ENCODE results near the gene KRTAP12-2.
"Not testable (repeated sequence)": the region's sequence is repeated elsewhere in the genome, so short reads cannot be mapped to it uniquely, and the experiment has no call there.

Gene KRTAP12-2

DNA sequence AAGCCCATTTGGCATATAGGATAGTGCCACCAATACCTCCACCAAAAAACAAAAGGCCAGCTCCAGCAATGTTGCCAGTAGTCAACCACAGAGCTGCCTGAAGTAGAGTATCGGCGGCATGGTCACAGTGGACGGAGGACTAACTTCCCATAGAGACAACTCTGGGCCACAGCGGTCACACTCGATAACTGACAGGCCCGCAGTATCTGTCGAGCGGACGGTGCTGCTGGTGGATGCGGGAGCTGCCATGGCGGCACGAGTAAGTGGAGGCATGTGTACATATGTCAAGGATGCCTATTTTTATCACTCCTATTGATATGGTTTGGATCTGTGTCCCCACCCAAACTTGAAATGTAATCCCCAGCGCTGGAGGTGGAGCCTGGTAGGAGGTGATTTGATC lies 11.2 kb upstream of the KRTAP12-2 start:
- H3K4me3 ChIP-seq (ENCODE audit: low read length), result no peak overlapping the region
- TF ChIP-seq, protein P1, sequence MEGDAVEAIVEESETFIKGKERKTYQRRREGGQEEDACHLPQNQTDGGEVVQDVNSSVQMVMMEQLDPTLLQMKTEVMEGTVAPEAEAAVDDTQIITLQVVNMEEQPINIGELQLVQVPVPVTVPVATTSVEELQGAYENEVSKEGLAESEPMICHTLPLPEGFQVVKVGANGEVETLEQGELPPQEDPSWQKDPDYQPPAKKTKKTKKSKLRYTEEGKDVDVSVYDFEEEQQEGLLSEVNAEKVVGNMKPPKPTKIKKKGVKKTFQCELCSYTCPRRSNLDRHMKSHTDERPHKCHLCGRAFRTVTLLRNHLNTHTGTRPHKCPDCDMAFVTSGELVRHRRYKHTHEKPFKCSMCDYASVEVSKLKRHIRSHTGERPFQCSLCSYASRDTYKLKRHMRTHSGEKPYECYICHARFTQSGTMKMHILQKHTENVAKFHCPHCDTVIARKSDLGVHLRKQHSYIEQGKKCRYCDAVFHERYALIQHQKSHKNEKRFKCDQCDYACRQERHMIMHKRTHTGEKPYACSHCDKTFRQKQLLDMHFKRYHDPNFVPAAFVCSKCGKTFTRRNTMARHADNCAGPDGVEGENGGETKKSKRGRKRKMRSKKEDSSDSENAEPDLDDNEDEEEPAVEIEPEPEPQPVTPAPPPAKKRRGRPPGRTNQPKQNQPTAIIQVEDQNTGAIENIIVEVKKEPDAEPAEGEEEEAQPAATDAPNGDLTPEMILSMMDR (conservative IDR thresholded peaks at IDR 0.05; ENCODE audit: low read depth, low read length), result no peak
- DNase-seq (ENCODE audit: low read depth), result no peak

GRCh38 chr21:44671911-44672310 lies 5.2 kb upstream of the KRTAP12-2 start:
- TF ChIP-seq, protein P1 (conservative IDR thresholded peaks at IDR 0.05; ENCODE audit: low read depth, low read length), result no peak
- no peak for DNase-seq (ENCODE audit: low read depth)
- H3K4me3 ChIP-seq (ENCODE audit: low read length), result no peak overlapping the region

GRCh38 chr21:44670642-44671432 lies 4.1 kb upstream of the KRTAP12-2 start:
- DNase-seq (ENCODE audit: low read depth), result no peak
- no peak overlapping the region for H3K4me3 ChIP-seq (ENCODE audit: low read length)
- TF ChIP-seq, protein P1 (conservative IDR thresholded peaks at IDR 0.05; ENCODE audit: low read depth, low read length), result no peak

- TF ChIP-seq, protein P1 (conservative IDR thresholded peaks at IDR 0.05; ENCODE audit: low read depth, low read length), result no peak
- no peak for DNase-seq (ENCODE audit: low read depth)
- H3K4me3 ChIP-seq (ENCODE audit: low read length), result no peak overlapping the region
Measured at GRCh38 chr21:44667612-44668011, 885 bp upstream of the KRTAP12-2 start.

GRCh38 chr21:44664691-44665090 lies 2.0 kb downstream of the KRTAP12-2 start:
- DNase-seq (ENCODE audit: low read depth), result no peak
- TF ChIP-seq, protein P1 (conservative IDR thresholded peaks at IDR 0.05; ENCODE audit: low read depth, low read length), result no peak
- no peak overlapping the region for H3K4me3 ChIP-seq (ENCODE audit: low read length)

- DNase-seq (ENCODE audit: low read depth); H3K4me3 ChIP-seq (ENCODE audit: low read length): not testable (repeated sequence)
Measured at GRCh38 chr21:44661567-44661966, 5.2 kb downstream of the KRTAP12-2 start.

DNA sequence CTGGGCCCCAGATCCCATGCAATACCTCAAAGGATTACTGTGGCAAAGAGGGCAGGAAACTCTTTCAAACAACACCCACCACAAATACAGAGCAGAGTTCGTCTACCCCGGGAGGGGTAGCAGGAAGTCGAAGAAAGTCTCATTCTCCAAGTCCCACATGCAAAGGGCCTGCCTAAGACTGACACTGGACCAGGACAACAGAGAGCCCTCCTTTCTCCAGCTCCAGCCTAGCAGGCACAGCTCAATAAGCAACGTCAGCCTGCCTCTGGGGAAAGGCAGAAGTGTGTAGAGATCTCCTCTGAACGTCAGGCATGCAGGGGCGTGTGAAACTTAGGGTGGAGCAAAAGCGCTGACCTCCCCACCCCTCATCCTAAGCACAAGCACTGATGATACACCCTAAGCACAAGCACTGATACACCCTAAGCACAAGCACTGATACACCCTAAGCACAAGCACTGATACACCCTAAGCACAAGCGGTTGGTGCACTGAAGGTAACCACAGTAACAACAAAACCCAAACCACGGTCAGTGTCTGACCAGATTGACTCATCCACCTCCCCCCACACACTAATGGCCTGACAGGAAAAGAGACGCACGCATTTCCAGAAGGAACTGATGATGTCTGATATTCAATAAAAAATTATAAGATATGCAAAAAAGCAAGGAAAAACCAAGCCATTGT lies 7.7 kb downstream of the KRTAP12-2 start:
- TF ChIP-seq, protein P1 (conservative IDR thresholded peaks at IDR 0.05; ENCODE audit: low read depth, low read length), result no peak
- no peak for DNase-seq (ENCODE audit: low read depth)
- no peak overlapping the region for H3K4me3 ChIP-seq (ENCODE audit: low read length)
